HAP-1 (cell line): ENCODE data around the gene HOXA13.

Source experiments
- DNase-seq, 2 experiments: peaks; one replicate each; pipeline ENCODE4 v3.0.0-alpha.2; 2016 to 2020; ENCODE audit warnings: low spot score in 2 of 2
- H3K27me3 ChIP-seq: fragments of 250-450 bp; sonication (Bioruptor Pico); 2 replicates; pipeline ENCODE4 v1.5.1; 2020; ENCODE audit warnings: low read depth, mild to moderate bottlenecking, moderate library complexity
- H3K36me3 ChIP-seq: fragments of 250-450 bp; sonication (Bioruptor Pico); replicated peaks from 2 replicates; pipeline ENCODE4 v1.5.1; 2020; ENCODE audit warnings: mild to moderate bottlenecking
- H3K4me1 ChIP-seq: fragments of 250-450 bp; sonication (Bioruptor Pico); 2 replicates; pipeline ENCODE4 v1.5.1; 2020; ENCODE audit warnings: mild to moderate bottlenecking
- H3K4me3 ChIP-seq: fragments of 250-450 bp; sonication (Bioruptor Pico); 2 replicates; pipeline ENCODE4 v1.5.1; 2020; ENCODE audit warnings: mild to moderate bottlenecking, moderate library complexity
- H3K9me3 ChIP-seq: fragments of 250-450 bp; sonication (Bioruptor Pico); 2 replicates; pipeline ENCODE4 v1.5.1; 2020; ENCODE audit warnings: mild to moderate bottlenecking, moderate library complexity
- in situ Hi-C: fragments of 300-500 bp; cut with MboI; formaldehyde crosslinking; loops from 3 replicates; pipeline ENCODE4 v1.14.3; 2020; ENCODE audit warnings: low sequenced_read_pairs, inconsistent platforms, mixed read lengths

Gene HOXA13

GRCh38 chr7:27207348-27207985 is 7.6 kb upstream of the HOXA13 start:
- Histone ChIP-seq H3K27me3 (no peaks in the 10 kb centered on the region), H3K4me1 (peaks cover 62% of the 10 kb centered on the region), H3K36me3 (no peaks in the 10 kb centered on the region; the same call in none of the 2 replicates), H3K9me3 (no peaks in the 10 kb centered on the region), H3K4me3 (no peak overlapping the region; the same call in 1 of the 2 replicates)
- DNase-seq = peak; percentile 49 to 54
- in situ Hi-C loops = loop anchor here (10.0 kb wide), 2 partner anchors 377 to 537 kb away; partner anchors contain the start of gene TAX1BP1

GRCh38 chr7:27205325-27206280 is 5.7 kb upstream of the HOXA13 start:
- in situ Hi-C loops = loop anchor here (10.0 kb wide), 2 partner anchors 379 to 539 kb away; partner anchors contain the start of gene TAX1BP1
- Histone ChIP-seq H3K4me1 (peaks cover 61% of the 10 kb centered on the region), H3K27me3 (no peaks in the 10 kb centered on the region), H3K36me3 (no peaks in the 10 kb centered on the region; the same call in none of the 2 replicates), H3K4me3 (peak overlapping the region; percentile 54), H3K9me3 (no peaks in the 10 kb centered on the region)
- peak in 1 of 2 experiments; percentile 48 for DNase-seq

- no peaks in the 10 kb centered on the region; the same call in none of the 2 replicates for H3K36me3 ChIP-seq
- peak overlapping the region; percentile 54 for H3K4me3 ChIP-seq
- no peaks in the 10 kb centered on the region for H3K27me3 ChIP-seq
- DNase-seq = peak in 1 of 2 experiments; percentile 61
- no peaks in the 10 kb centered on the region for H3K9me3 ChIP-seq
- in situ Hi-C loops = loop anchor here (10.0 kb wide), 2 partner anchors 380 to 540 kb away; partner anchors contain the start of gene TAX1BP1
- H3K4me1 ChIP-seq = peaks cover 58% of the 10 kb centered on the region
These were observed 5.0 kb upstream of the HOXA13 start for GRCh38 chr7:27204851-27205322.

GRCh38 chr7:27203964-27204594 is 4.2 kb upstream of the HOXA13 start:
- H3K27me3 ChIP-seq = no peaks in the 10 kb centered on the region
- peak; percentile 40 to 59 for DNase-seq

GRCh38 chr7:27203365-27203953 is 3.6 kb upstream of the HOXA13 start:
- Histone ChIP-seq H3K27me3 (no peaks in the 10 kb centered on the region), H3K4me1 (peaks cover 53% of the 10 kb centered on the region), H3K36me3 (no peaks in the 10 kb centered on the region; the same call in none of the 2 replicates), H3K4me3 (peak overlapping the region; percentile 54), H3K9me3 (no peaks in the 10 kb centered on the region)
- peak in 1 of 2 experiments; percentile 35 for DNase-seq
- in situ Hi-C loops = loop anchor here (10.0 kb wide), 2 partner anchors 381 to 541 kb away; partner anchors contain the start of gene TAX1BP1

More at GRCh38 chr7:27203964-27204594, 4.2 kb upstream of the HOXA13 start:
- Histone ChIP-seq H3K4me1 (peaks cover 58% of the 10 kb centered on the region), H3K9me3 (no peaks in the 10 kb centered on the region), H3K36me3 (no peaks in the 10 kb centered on the region; the same call in none of the 2 replicates), H3K4me3 (peak overlapping the region; percentile 54)
- in situ Hi-C loops = loop anchor here (10.0 kb wide), 2 partner anchors 381 to 541 kb away; partner anchors contain the start of gene TAX1BP1

GRCh38 chr7:27202862-27203134 is 2.9 kb upstream of the HOXA13 start:
- peak; percentile 45 to 51 for DNase-seq
- no peaks in the 10 kb centered on the region for H3K27me3 ChIP-seq
- no peaks in the 10 kb centered on the region for H3K9me3 ChIP-seq
- in situ Hi-C loops = loop anchor here (10.0 kb wide), 2 partner anchors 382 to 542 kb away; partner anchors contain the start of gene TAX1BP1
- peaks cover 46% of the 10 kb centered on the region for H3K4me1 ChIP-seq
- peak overlapping the region; percentile 54 for H3K4me3 ChIP-seq
- H3K36me3 ChIP-seq = no peaks in the 10 kb centered on the region; the same call in none of the 2 replicates

GRCh38 chr7:27202018-27202861 is 2.3 kb upstream of the HOXA13 start:
- H3K4me1 ChIP-seq = peaks cover 40% of the 10 kb centered on the region
- H3K27me3 ChIP-seq = no peaks in the 10 kb centered on the region
- in situ Hi-C loops = loop anchor here (10.0 kb wide), 2 partner anchors 383 to 543 kb away; partner anchors contain the start of gene TAX1BP1
- H3K36me3 ChIP-seq = no peaks in the 10 kb centered on the region; the same call in none of the 2 replicates
- H3K4me3 ChIP-seq = peak overlapping the region; percentile 54
- no peaks in the 10 kb centered on the region for H3K9me3 ChIP-seq
- peak in 1 of 2 experiments; percentile 50 for DNase-seq

- no peaks in the 10 kb centered on the region for H3K9me3 ChIP-seq
- DNase-seq = peak in 1 of 2 experiments; percentile 57
- H3K4me1 ChIP-seq = peaks cover 34% of the 10 kb centered on the region
- no peaks in the 10 kb centered on the region; the same call in none of the 2 replicates for H3K36me3 ChIP-seq
- in situ Hi-C loops = loop anchor here (10.0 kb wide), 2 partner anchors 383 to 543 kb away; partner anchors contain the start of gene TAX1BP1
- H3K4me3 ChIP-seq = peak overlapping the region; percentile 54
- H3K27me3 ChIP-seq = no peaks in the 10 kb centered on the region
These were observed 1.7 kb upstream of the HOXA13 start for GRCh38 chr7:27201580-27202017.

- peaks cover 28% of the 10 kb centered on the region for H3K4me1 ChIP-seq
- H3K9me3 ChIP-seq = no peaks in the 10 kb centered on the region
- peak overlapping the region; percentile 54 for H3K4me3 ChIP-seq
- peaks cover under 1% of the 10 kb centered on the region for H3K36me3 ChIP-seq
- in situ Hi-C loops = loop anchor here (10.0 kb wide), 2 partner anchors 384 to 544 kb away; partner anchors contain the start of gene TAX1BP1
- peak in 1 of 2 experiments; percentile 48 for DNase-seq
- H3K27me3 ChIP-seq = no peaks in the 10 kb centered on the region
These were observed 1.1 kb upstream of the HOXA13 start for GRCh38 chr7:27200761-27201579.

- H3K4me1 ChIP-seq = peaks cover 19% of the 10 kb centered on the region
- no peaks in the 10 kb centered on the region for H3K9me3 ChIP-seq
- in situ Hi-C loops = loop anchor here (5.0 kb wide), 2 partner anchors 723 to 818 kb away; no protein-coding TSS in a partner anchor
- peaks cover 16% of the 10 kb centered on the region for H3K36me3 ChIP-seq
- H3K27me3 ChIP-seq = no peaks in the 10 kb centered on the region
- DNase-seq = peak in 1 of 2 experiments; percentile 46
- peak overlapping the region; percentile 65 for H3K4me3 ChIP-seq
These were observed 755 bp downstream of the HOXA13 start for GRCh38 chr7:27198871-27199801.
